Aorta (tissue), 5 donors: ENCODE measurements around the gene SYT7. TPM values are rescaled to one million over a fixed set of nuclear protein-coding genes. Genes with fewer than 3 reads are reported as not detected.
A peak's percentile ranks its signal among the peaks of the same experiment; 100 is the strongest.

Source experiments
- ATAC-seq: fragments of 200-7000 bp; cut with Tn5 transposase; one replicate; pipeline ENCODE4 v1.9.1; 2022; ENCODE audit warnings: moderate library complexity; ENCODE audit not compliant: low FRiP score
- DNase-seq, 2 donors: peaks; one replicate each; pipeline ENCODE4 v3.0.0-alpha.2; 2020
- H3K27ac ChIP-seq, 2 donors: one replicate each; pipeline ENCODE4 v1.5.1; 2013; ENCODE audit warnings: low read length in 2 of 2, mild to moderate bottlenecking in 2 of 2, moderate library complexity in 2 of 2, control low read depth in 1 of 2, inconsistent platforms in 1 of 2, low read depth in 1 of 2
- H3K27me3 ChIP-seq, 2 donors: one replicate each; pipeline ENCODE4 v1.6.1; 2013; ENCODE audit warnings: control low read depth in 1 of 2, low read length in 1 of 2, mild to moderate bottlenecking in 1 of 2, moderate library complexity in 1 of 2; ENCODE audit not compliant: insufficient read depth in 2 of 2, control insufficient read depth in 1 of 2
- H3K36me3 ChIP-seq, 2 donors: one replicate each; pipeline ENCODE4 v1.6.1; 2013; ENCODE audit warnings: control low read depth in 1 of 2, low read length in 1 of 2, mild to moderate bottlenecking in 1 of 2; ENCODE audit not compliant: insufficient read depth in 2 of 2, control insufficient read depth in 1 of 2
- H3K4me1 ChIP-seq, 2 donors: one replicate each; pipeline ENCODE4 v1.6.1; 2013; ENCODE audit warnings: low read length in 2 of 2, control low read depth in 1 of 2, mild to moderate bottlenecking in 1 of 2, moderate library complexity in 1 of 2; ENCODE audit not compliant: insufficient read depth in 2 of 2, control insufficient read depth in 1 of 2
- H3K4me3 ChIP-seq, 2 donors: one replicate each; pipeline ENCODE4 v1.5.1; 2013; ENCODE audit warnings: low read length in 2 of 2, control low read depth in 1 of 2, mild to moderate bottlenecking in 1 of 2
- H3K9me3 ChIP-seq: one replicate; pipeline ENCODE4 v1.6.1; 2013; ENCODE audit warnings: mild to moderate bottlenecking, low read length; ENCODE audit not compliant: control insufficient read depth
- WGBS, 2 donors: extraction: QIAGEN DNeasy Blood & Tissue Kit; methylation state at CpG; one replicate each; pipeline ENCODE4 v1.1.7; 2013; 5-methylcytosine and 5-hydroxymethylcytosine counted together
- intact Hi-C, 2 donors: fragments of 100-400 bp; cut with DNase I; formaldehyde crosslinking; loops; one replicate each; pipeline versions ENCODE4 v1.14.2 to v1.15.0; 2022
- polyA plus RNA-seq, 2 donors: library from polyadenylated mRNA; stranded (reverse); fragments of 200-250 nt; gene quantifications; one replicate each; pipeline ENCODE4 v1.2.3, GENCODE V29; 2013
- total RNA-seq, 2 donors: library from RNA; stranded (reverse); fragmentation: NEBNext Ultra II Directional; extraction: Animal tissue kit (Norgen Biotek cat#: 25700); gene quantifications; one replicate each; pipeline ENCODE4 v1.2.1, GENCODE V29; 2021
- donor health status: healthy with polysubstance abuse.
- donor health status: Bipolar disorder and iron deficiency.
- donor health status: DM: no; HTN: no; CAD: no.
- donor health status: DM: no; HTN: no; CAD: no.
- donor health status: DM: yes; HTN: yes; CAD: no.

Gene SYT7
- total and polyA plus RNA-seq, 4 donors: 0.20 to 2.3 (median 0.94) TPM

DNA sequence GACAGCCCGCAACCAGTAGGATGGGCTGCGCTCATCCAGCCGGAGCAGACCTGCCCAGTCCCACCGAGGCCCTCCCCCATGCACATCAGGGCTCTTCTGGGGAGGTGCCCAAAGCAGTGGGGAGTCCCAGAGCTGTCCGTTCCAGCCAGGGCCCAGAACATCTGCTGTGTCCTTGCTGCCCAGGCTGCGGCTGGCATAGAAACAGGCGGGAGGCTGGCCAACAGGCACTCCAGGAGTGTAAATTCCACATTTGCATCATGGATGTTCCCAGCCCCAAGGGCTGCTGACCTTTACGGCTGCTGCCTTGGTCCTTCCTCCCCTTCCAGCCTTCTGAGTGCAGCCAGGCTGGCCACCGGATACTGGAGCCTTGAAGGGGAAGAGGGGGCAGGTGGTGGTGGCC is 30.0 kb upstream of the SYT7 start:
- ATAC-seq: no peak
- no peaks in the 10 kb centered on the region for H3K9me3 ChIP-seq
- H3K27me3 ChIP-seq: no peaks in the 10 kb centered on the region
- H3K27ac ChIP-seq: no peak overlapping the region
- intact Hi-C loops: no loop called here
- no peaks in the 10 kb centered on the region for H3K4me1 ChIP-seq
- no peak for DNase-seq
- WGBS, 2 donors: 65 to 67% methylated on average over 8 to 9 of the region's 9 CpGs
- no peaks in the 10 kb centered on the region for H3K36me3 ChIP-seq
- H3K4me3 ChIP-seq: no peak overlapping the region

DNA sequence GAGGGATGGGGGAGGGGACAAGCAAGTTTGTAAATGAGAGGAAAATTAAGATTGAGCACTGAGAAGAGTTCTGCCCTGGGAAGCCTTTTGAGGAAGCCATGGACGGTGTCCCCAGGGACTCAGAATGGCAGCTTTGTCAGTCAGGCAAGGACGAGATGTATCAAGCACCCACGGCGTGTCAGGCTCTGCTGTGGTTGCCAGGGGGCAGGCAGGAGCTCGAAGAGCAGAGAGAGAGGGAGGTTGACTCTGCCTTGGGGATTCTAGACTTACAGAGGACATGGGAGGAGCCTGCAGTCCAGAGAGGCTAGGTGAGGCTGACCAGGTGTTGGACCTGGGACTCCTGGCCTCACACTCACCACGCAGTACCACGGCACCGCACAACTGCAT is 29.1 kb upstream of the SYT7 start:
- Histone ChIP-seq H3K4me3 (no peak overlapping the region), H3K9me3 (no peaks in the 10 kb centered on the region), H3K4me1 (no peaks in the 10 kb centered on the region), H3K36me3 (no peaks in the 10 kb centered on the region), H3K27ac (no peak overlapping the region), H3K27me3 (no peaks in the 10 kb centered on the region)
- ATAC-seq (no peak), DNase-seq (no peak)
- intact Hi-C loops: no loop called here
- 46 to 49% methylated on average over 8 of the region's 8 CpGs for WGBS, 2 donors

DNA sequence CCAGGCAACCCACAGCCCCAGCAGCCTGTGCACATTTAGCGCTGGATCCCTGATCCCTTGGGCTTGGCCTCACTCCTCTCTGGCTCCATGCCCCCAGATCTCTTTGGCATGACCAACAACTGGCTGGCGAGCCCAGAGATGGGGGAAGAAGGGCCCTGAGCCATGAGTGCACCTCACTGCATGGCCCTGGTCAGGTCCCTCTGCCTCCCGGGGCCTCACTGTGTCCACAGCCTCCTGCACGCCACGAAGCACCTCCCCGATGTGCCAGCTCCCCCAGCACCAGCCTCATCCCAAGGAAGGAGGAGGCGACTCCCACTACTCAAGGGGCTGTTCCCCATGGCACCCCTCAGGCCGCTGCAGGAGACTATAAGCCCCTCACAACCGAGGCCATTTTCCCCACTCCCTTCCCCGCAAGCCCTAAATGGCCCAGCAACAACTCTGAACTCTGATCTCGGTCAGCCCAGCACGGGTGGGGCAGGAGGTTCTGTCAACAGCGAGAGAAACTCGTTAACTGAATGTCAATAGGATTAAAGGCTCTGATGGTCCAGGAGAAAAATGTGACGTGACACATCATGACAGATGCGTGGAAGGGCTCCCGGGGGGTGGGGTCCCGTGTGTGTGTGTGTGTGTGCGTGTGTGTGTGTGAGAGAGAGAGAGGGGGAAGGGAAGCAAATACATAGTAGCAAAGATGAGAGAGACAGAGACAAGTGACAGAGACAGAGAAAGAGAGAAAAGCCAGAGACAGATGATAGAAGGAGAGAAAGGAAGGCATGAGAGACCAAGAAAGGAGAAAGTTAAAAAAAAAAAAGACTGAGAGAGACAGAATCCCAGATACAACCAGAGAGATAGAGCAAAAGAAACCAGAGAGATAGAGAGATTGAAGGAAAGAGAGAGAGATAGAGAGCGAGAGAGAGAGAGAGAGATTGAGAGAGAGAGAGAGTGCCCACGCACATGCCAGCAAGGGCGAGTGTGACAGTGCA is 28.4 kb upstream of the SYT7 start:
- intact Hi-C loops: no loop called here
- no peak for DNase-seq
- no peaks in the 10 kb centered on the region for H3K27me3 ChIP-seq
- WGBS, 2 donors: 51 to 56% methylated on average over 22 of the region's 22 CpGs
- no peaks in the 10 kb centered on the region for H3K4me1 ChIP-seq
- no peaks in the 10 kb centered on the region for H3K9me3 ChIP-seq
- H3K4me3 ChIP-seq: no peak overlapping the region
- ATAC-seq: no peak
- H3K36me3 ChIP-seq: no peaks in the 10 kb centered on the region
- H3K27ac ChIP-seq: no peak overlapping the region

DNA sequence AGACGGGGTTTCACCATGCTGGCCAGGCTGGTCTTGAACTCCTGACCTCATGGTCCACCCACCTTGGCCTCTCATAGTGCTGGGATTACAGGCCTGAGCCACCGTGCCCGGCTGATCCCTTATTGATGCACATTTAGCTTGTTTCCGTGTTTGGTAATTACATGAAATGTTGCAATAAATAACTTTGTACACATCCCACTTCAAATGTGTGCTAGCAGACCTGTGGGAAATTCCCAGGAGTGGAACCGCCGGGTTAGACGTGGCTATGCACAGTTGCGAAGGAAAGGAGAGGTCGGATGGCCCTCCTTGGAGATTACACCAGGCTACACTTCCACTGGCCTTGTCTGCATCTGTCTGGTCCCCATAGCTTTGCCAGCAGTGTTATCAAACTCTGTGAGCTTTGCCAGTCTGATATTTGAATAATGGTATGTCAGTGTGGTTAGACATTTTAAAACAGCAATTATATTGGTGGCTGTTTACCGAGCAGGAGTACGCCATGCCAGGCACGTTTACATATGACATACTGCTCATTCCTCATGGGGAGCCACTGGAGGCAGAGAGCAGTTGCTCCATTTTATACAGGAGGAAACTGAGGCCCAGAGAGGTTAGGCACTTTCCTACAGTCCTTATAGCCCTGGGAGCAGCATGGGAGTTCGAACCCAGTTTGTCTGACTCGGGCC is 27.2 kb upstream of the SYT7 start:
- WGBS, 2 donors: 88 to 89% methylated on average over 14 of the region's 14 CpGs

DNA sequence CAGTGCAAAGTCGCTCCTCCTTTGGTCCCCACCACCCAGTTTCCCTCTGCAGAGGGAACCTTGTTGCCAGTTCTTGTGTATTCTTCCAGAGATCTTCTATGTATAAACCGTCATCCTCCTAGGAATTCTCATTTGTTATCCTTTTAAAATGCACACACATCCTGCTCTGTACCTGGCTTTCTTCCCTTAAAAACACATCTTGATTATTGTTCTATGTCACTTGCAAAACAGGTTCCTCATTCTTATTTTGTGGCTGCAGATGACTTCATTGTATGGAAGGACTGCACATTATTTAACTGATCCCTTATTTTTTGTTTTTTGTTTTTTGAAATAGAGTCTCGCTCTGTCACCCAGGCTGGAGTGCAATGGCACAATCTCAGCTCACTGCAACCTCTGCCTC is 26.6 kb upstream of the SYT7 start:
- Histone ChIP-seq H3K27ac (no peak overlapping the region), H3K9me3 (no peaks in the 10 kb centered on the region), H3K36me3 (no peaks in the 10 kb centered on the region), H3K4me1 (no peaks in the 10 kb centered on the region), H3K27me3 (no peaks in the 10 kb centered on the region), H3K4me3 (no peak overlapping the region)
- intact Hi-C loops: no loop called here
- ATAC-seq (no peak), DNase-seq (no peak)
- 70 to 74% methylated on average over 3 of the region's 3 CpGs for WGBS, 2 donors

More for the DNA sequence above, 27.2 kb upstream of the SYT7 start:
- no peaks in the 10 kb centered on the region for H3K9me3 ChIP-seq
- DNase-seq (no peak), ATAC-seq (no peak)
- H3K36me3 ChIP-seq: no peaks in the 10 kb centered on the region
- no peaks in the 10 kb centered on the region for H3K4me1 ChIP-seq
- H3K27me3 ChIP-seq: no peaks in the 10 kb centered on the region
- intact Hi-C loops: no loop called here
- no peak overlapping the region for H3K4me3 ChIP-seq
- no peak overlapping the region for H3K27ac ChIP-seq

DNA sequence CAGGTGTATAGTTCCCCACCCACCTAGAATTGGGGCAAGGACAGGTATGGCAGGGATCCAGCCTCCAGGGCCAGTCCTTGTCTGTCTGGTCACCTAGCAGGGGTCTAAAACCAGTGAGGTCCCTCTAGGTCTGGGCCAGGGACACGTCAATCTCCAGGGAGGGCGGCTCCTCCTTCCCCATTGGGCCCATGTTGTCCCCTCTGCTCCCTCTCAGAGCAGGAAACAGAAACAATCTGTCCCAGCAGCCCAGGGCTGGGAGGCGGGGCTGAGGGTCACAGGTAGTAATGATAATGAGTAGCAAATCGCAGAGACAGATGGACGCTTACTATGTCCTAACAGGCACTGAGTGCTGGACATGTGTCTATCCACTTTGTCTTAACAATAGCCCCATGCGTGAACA is 22.8 kb upstream of the SYT7 start:
- no peaks in the 10 kb centered on the region for H3K9me3 ChIP-seq
- no peak for DNase-seq
- H3K27ac ChIP-seq: no peak overlapping the region
- no peaks in the 10 kb centered on the region for H3K36me3 ChIP-seq
- intact Hi-C loops: no loop called here
- no peak overlapping the region for H3K4me3 ChIP-seq
- H3K4me1 ChIP-seq: no peaks in the 10 kb centered on the region
- ATAC-seq: no peak
- H3K27me3 ChIP-seq: no peaks in the 10 kb centered on the region
- 75 to 79% methylated on average over 6 of the region's 6 CpGs for WGBS, 2 donors

DNA sequence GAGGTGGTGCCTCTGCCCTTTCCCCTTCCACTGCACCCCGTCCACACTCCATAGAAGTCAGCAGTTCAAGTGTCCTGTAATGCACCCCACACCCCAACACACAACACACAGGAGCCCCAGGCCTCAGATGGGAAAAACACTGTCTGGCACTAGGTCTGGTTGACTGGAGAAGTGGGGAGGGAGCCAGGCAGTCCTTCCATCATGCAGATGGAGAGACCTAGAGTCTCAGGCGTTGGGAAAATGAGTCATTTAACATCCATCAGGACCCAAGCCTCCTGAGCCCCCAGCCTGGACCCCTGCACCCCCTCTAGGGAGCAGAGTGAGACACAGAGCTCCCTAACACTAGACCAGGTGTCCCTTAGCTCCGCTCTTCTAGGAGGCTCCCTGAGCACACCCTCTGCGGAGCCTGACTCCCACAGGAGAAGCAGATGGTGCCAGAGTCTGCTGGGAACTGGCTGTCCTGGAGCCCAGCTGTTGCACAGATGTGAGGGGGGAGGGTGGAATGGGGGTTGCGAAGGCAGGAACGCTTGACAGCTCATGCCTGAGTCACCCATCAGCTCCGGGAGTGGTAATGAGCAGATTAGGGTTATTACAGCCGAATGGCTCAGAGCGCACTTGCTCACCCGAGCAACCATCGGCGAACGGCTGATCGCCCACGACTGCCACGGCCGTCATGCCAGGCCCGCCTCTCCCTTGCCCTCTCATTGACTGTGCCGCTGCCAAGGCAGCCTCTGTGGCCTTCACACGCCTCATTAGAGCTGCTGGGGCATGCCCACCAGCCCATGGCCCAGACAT is 22.1 kb upstream of the SYT7 start:
- no peak overlapping the region for H3K27ac ChIP-seq
- no peaks in the 10 kb centered on the region for H3K4me1 ChIP-seq
- peak; percentile 57 for ATAC-seq
- intact Hi-C loops: no loop called here
- 36 to 40% methylated on average over 20 of the region's 20 CpGs for WGBS, 2 donors
- no peaks in the 10 kb centered on the region for H3K36me3 ChIP-seq
- peak; percentile 81 to 87 for DNase-seq
- H3K4me3 ChIP-seq: no peak overlapping the region
- H3K9me3 ChIP-seq: no peaks in the 10 kb centered on the region
- no peaks in the 10 kb centered on the region for H3K27me3 ChIP-seq

DNA sequence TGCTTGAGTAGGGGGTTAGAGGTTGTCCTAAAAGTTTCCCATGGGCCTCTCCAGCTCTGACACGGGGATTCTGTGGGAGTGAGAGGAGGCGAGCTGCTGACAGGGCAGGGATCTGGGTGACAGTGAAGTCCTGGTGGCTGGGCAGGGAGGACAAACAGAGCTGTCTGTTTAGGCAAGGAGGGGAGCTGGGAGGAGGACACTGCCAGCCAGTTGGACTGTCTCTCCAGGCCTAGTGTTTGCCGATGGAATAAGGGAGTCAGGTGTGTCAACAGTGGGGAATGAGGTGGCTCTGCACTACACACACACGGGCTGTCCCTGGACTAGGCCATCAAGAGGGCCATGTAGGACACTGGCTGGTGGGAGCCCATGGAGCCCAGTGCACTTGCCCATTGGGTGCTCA is 20.6 kb upstream of the SYT7 start:
- Histone ChIP-seq H3K27ac (no peak overlapping the region), H3K4me1 (no peaks in the 10 kb centered on the region), H3K4me3 (no peak overlapping the region), H3K9me3 (no peaks in the 10 kb centered on the region), H3K27me3 (no peaks in the 10 kb centered on the region), H3K36me3 (no peaks in the 10 kb centered on the region)
- WGBS, 2 donors: 91 to 93% methylated on average over 4 of the region's 4 CpGs
- DNase-seq (no peak), ATAC-seq (no peak)
- intact Hi-C loops: no loop called here
